GM18505 (cell line): ENCODE data around the gene USP30.

Experiments used
- ATAC-seq: cut with Tn5 transposase; IDR thresholded peaks from one replicate; pipeline ENCODE4 v1.9.1; 2021; ENCODE audit not compliant: unreplicated experiment
- POLR2A ChIP-seq: IDR thresholded peaks from 4 replicates; pipeline ENCODE4 v1.6.1; 2011; ENCODE audit warnings: borderline replicate concordance; ENCODE audit not compliant: insufficient read depth, insufficient read length; ENCODE audit errors: extremely low read depth

Gene USP30

GRCh38 chr12:109097140-109097434, 44.7 kb downstream of the USP30 start:
- no peak for TF ChIP-seq POLR2A
- no peak for ATAC-seq

GRCh38 chr12:109097435-109098182, 45.2 kb downstream of the USP30 start, which contains the start of gene UNG:
Gene UNG (plus strand): TSS chr12:109097597. CDS start chr12:109097680, 83 bp downstream.
- TF ChIP-seq POLR2A = no peak
- ATAC-seq = peak; percentile 85

GRCh38 chr12:109098183-109098604, 45.8 kb downstream of the USP30 start:
- no peak for TF ChIP-seq POLR2A
- peak; percentile 30 for ATAC-seq

GRCh38 chr12:109098651-109099050, 46.3 kb downstream of the USP30 start:
- ATAC-seq = no peak
- no peak for TF ChIP-seq POLR2A

GRCh38 chr12:109099431-109100020, 47.1 kb downstream of the USP30 start:
- no peak for ATAC-seq
- no peak for TF ChIP-seq POLR2A

GRCh38 chr12:109100741-109101140, 48.4 kb downstream of the USP30 start:
- ATAC-seq = no peak
- TF ChIP-seq POLR2A = no peak

- no peak for ATAC-seq
- TF ChIP-seq POLR2A = no peak
These were observed 50.1 kb downstream of the USP30 start for GRCh38 chr12:109102491-109102890.

GRCh38 chr12:109105176-109105575, 52.8 kb downstream of the USP30 start:
- ATAC-seq = no peak
- TF ChIP-seq POLR2A = no peak

GRCh38 chr12:109109746-109110350, 57.5 kb downstream of the USP30 start:
- no peak for ATAC-seq
- TF ChIP-seq POLR2A = no peak

- ATAC-seq = no peak
- no peak for TF ChIP-seq POLR2A
These were observed 58.7 kb downstream of the USP30 start for GRCh38 chr12:109110988-109111495.

- no peak for TF ChIP-seq POLR2A
- ATAC-seq = no peak
These were observed 60.5 kb downstream of the USP30 start for GRCh38 chr12:109112720-109113465.

GRCh38 chr12:109113661-109114321, 61.4 kb downstream of the USP30 start:
- TF ChIP-seq POLR2A = no peak
- no peak for ATAC-seq

- no peak for ATAC-seq
- no peak for TF ChIP-seq POLR2A
These were observed 62.3 kb downstream of the USP30 start for GRCh38 chr12:109114644-109115043.

GRCh38 chr12:109115404-109115757, 63.0 kb downstream of the USP30 start:
- ATAC-seq = no peak
- no peak for TF ChIP-seq POLR2A
